PFSK-1 (cell line): ENCODE data around the gene CISH.

Experiments used
- FOXP2 ChIP-seq: optimal IDR thresholded peaks from 2 replicates; pipeline ENCODE3; 2011; ENCODE audit warnings: borderline replicate concordance, control low read depth, inconsistent platforms; ENCODE audit not compliant: insufficient read depth; ENCODE audit errors: extremely low read length, extremely low read depth
- POLR2AphosphoS5 ChIP-seq: IDR thresholded peaks from 2 replicates; pipeline ENCODE4 v1.6.1; 2012; ENCODE audit warnings: low read depth, mild to moderate bottlenecking, control low read depth, low read length, moderate library complexity
- REST ChIP-seq, 2 experiments: IDR thresholded peaks; 2 replicates each; pipeline versions ENCODE4 v1.6.1 to v1.8.0; 2011 to 2012; ENCODE audit warnings: low read depth in 2 of 2, low read length in 2 of 2, control low read depth in 1 of 2, inconsistent platforms in 1 of 2, mild to moderate bottlenecking in 1 of 2, moderate library complexity in 1 of 2; ENCODE audit not compliant: insufficient read depth in 1 of 2
- SIN3A ChIP-seq: IDR thresholded peaks from 2 replicates; pipeline ENCODE4 v1.6.1; 2012; ENCODE audit warnings: mild to moderate bottlenecking, low read length, moderate library complexity, borderline replicate concordance; ENCODE audit not compliant: insufficient read depth
- TAF1 ChIP-seq: IDR thresholded peaks from 2 replicates; pipeline ENCODE4 v1.6.1; 2012; ENCODE audit warnings: low read length, control low read depth, borderline replicate concordance; ENCODE audit not compliant: insufficient read depth

Gene CISH

GRCh38 chr3:50600141-50600753, 11.3 kb downstream of the CISH start:
- TF ChIP-seq TAF1 (no peak), REST (IDR thresholded peaks at IDR 0.05; ENCODE audit: insufficient read depth in 1 of 2, low read depth in 2 of 2, low read length in 2 of 2) (no peak), SIN3A (no peak), FOXP2 (no peak), POLR2AphosphoS5 (no peak)

- TF ChIP-seq SIN3A, result no peak
- no peak for TF ChIP-seq FOXP2
- no peak for TF ChIP-seq POLR2AphosphoS5
- no peak for TF ChIP-seq TAF1
- TF ChIP-seq REST (IDR thresholded peaks at IDR 0.05; ENCODE audit: insufficient read depth in 1 of 2, low read depth in 2 of 2, low read length in 2 of 2), result no peak
Observed at GRCh38 chr3:50599716-50600118, 11.9 kb downstream of the CISH start.

DNA sequence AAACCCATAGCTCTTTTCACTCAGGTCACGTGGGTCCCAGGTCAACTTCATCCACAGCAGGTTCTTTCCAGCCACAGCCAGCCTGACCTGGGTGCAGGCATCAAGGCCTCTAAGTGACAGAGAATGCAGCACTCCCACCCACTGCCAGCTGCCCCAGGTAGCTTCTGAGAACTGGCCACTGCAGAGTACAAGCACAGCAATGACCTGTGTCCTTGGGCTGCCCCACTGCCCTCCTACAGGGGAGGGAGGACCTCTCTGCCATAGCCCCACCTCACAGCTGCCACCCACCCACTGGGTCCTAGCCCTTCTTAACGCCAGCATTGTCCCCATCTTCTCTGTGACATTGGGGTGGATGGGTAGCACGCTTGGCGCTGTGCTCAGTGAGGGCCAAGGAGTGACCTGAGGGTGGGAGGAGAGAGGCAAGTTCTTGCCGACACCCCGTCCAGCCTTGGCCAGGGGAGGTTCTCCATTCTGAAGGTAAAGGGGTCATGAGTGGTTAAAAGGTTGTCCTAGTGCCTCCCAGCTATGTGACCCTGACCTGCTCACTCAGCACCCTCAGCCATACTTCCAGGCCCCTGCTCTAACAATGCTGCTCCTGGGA, 12.4 kb downstream of the CISH start:
- TF ChIP-seq REST (IDR thresholded peaks at IDR 0.05; ENCODE audit: insufficient read depth in 1 of 2, low read depth in 2 of 2, low read length in 2 of 2) (no peak), POLR2AphosphoS5 (no peak), TAF1 (no peak), FOXP2 (no peak), SIN3A (no peak)

DNA sequence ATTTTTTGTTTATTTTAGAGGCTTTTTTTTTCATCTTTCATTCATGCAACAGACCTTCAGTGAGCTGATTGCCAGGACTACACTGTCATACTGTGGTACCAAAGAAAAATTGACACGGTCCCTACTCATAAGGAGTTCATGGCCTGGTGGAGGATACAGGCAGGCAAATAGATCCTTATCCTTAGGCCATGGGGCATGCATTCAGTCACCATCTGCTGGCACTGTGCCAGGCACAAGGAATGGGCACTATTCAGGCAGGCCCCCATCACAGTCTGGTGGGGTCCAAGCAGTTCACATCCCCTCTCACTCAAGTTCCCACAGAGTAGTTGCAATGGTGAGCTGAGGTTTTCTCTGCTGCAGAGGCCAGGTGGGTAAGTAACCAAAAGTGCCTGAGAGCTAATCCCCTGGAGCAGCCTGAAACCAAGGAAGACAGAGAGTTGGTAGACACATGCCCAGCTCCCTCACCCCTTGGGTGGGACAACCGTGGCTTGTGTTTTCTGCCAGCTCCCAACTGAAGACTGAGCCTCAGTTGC, 17.3 kb downstream of the CISH start:
- TF ChIP-seq SIN3A (no peak), POLR2AphosphoS5 (no peak)

DNA sequence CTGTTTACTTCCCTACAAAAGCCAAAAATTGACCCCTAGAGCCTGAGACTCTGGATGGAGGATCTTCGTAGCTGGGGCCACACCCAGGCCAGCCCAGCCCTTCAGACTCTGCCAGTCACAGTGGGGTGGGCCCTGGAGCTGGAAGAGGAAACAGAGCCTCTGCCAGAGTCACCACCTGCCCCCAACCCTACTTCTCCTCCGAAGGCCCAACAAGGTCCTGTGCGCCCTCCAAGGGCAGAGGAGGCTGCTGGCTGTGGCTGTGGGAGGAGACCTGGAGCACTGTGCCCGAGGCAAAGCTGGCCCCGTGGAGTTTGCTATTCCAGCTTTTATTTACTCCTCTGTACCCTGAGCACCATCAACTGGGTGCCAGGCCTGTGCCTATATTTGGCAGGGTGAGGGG, 19.0 kb downstream of the CISH start:
- no peak for TF ChIP-seq REST (IDR thresholded peaks at IDR 0.05; ENCODE audit: insufficient read depth in 1 of 2, low read depth in 2 of 2, low read length in 2 of 2)
- no peak for TF ChIP-seq FOXP2
- TF ChIP-seq SIN3A, result no peak
- TF ChIP-seq TAF1, result no peak
- TF ChIP-seq POLR2AphosphoS5, result no peak
